HepG2 (cell line): ENCODE data around the gene PTCRA. TPM values are rescaled to one million over a fixed set of nuclear protein-coding genes. Genes with fewer than 3 reads are reported as not detected.

Experiments
- ATAC-seq: fragments of 200-7000 bp; cut with Tn5 transposase; 3 replicates; pipeline ENCODE4 v1.9.1; 2020; ENCODE audit warnings: mild to moderate bottlenecking, moderate library complexity
- BruUV-seq: library from RNA; stranded (reverse); fragments of 400-500 nt; replicated peaks from 2 replicates; lab custom pipeline; 2021; lab: Mats Ljungman, UMichigan
- CTCF ChIA-PET: fragments of 300-600 bp; formaldehyde crosslinking; extraction: SDS; loops from one replicate; lab custom pipeline; 2021; ENCODE audit warnings: low total read pairs, inconsistent platforms, low intra/inter-chr PET ratio; lab: Yijun Ruan, JAX
- POLR2A ChIA-PET: fragments of 350-600 bp; sonication (Branson Sonifier 250); formaldehyde crosslinking; loops from one replicate; lab custom pipeline; 2020; ENCODE audit warnings: antibody characterized with exemption, inconsistent platforms; lab: Yijun Ruan, JAX
- DNase-seq: peaks from one replicate; pipeline ENCODE4 v3.0.0-alpha.2; 2015; ENCODE audit warnings: low spot score
- FAIRE-seq: peaks from 3 replicates; lab custom pipeline; 2011; peaks lifted over from hg19 to GRCh38; lab: Jason Lieb, UNC
- H2AFZ ChIP-seq: one replicate; pipeline ENCODE4 v1.6.1; 2011; ENCODE audit warnings: low read length, inconsistent platforms
- H3K27ac ChIP-seq: fragments of 300-600 bp; 3 replicates; pipeline ENCODE4 v1.8.0; 2011; ENCODE audit warnings: mixed run types, mild to moderate bottlenecking, mixed read lengths, low read length, inconsistent platforms; ENCODE audit not compliant: insufficient read depth; ENCODE audit errors: extremely low read length
- H3K27me3 ChIP-seq, 2 experiments: fragments of 200-600 bp in 1 of 2; 2 replicates in 1 of 2; 3 replicates in 1 of 2; pipeline versions ENCODE4 v1.6.0 to v1.8.0; 2011; ENCODE audit warnings: low read length in 2 of 2, mild to moderate bottlenecking in 2 of 2, moderate library complexity in 2 of 2, inconsistent platforms in 1 of 2; ENCODE audit not compliant: insufficient read depth in 2 of 2, control insufficient read depth in 1 of 2
- H3K36me3 ChIP-seq, 2 experiments: fragments of 200-600 bp in 1 of 2; replicated peaks in 1 of 2; 2 replicates in 1 of 2; 3 replicates in 1 of 2; pipeline versions ENCODE4 v1.5.1 to v1.8.0; 2011; ENCODE audit warnings: low read length in 2 of 2, inconsistent platforms in 1 of 2; ENCODE audit not compliant: insufficient read depth in 2 of 2, control insufficient read depth in 1 of 2
- H3K4me1 ChIP-seq: 2 replicates; pipeline ENCODE4 v1.5.1; 2012; ENCODE audit warnings: low read length, inconsistent platforms; ENCODE audit not compliant: insufficient read depth
- H3K4me2 ChIP-seq: 2 replicates; pipeline ENCODE4 v1.6.0; 2011; ENCODE audit warnings: low read depth, low read length, inconsistent platforms
- H3K4me3 ChIP-seq, 3 experiments: fragments of 200-600 bp in 1 of 3; sonication (generic), shearing (Covaris generic) in 1 of 3; replicated peaks in 1 of 3; 2 replicates each; pipeline ENCODE4 v1.5.1; 2011 to 2016; ENCODE audit warnings: low read length in 3 of 3, inconsistent platforms in 2 of 3, low read depth in 2 of 3, mild to moderate bottlenecking in 2 of 3, control low read depth in 1 of 3, mixed read lengths in 1 of 3; ENCODE audit not compliant: insufficient read depth in 1 of 3
- H3K79me2 ChIP-seq: one replicate; pipeline ENCODE4 v1.6.1; 2011; ENCODE audit warnings: low read length, inconsistent platforms; ENCODE audit not compliant: insufficient read depth
- H3K9ac ChIP-seq: 2 replicates; pipeline ENCODE4 v1.6.0; 2011; ENCODE audit warnings: mild to moderate bottlenecking, low read depth, low read length, inconsistent platforms; ENCODE audit not compliant: insufficient read depth
- H3K9me3 ChIP-seq: 2 replicates; pipeline ENCODE4 v1.5.1; 2012; ENCODE audit warnings: mild to moderate bottlenecking, low read length
- H4K20me1 ChIP-seq: 2 replicates; pipeline ENCODE4 v1.6.0; 2011; ENCODE audit warnings: inconsistent platforms, mild to moderate bottlenecking, low read length, moderate library complexity; ENCODE audit not compliant: insufficient read depth
- ASH2L ChIP-seq: fragments of 300-600, 200-600 bp; sonication (generic); IDR thresholded peaks from 2 replicates; pipeline ENCODE4 v1.7.0; 2017; ENCODE audit warnings: low read depth, mild to moderate bottlenecking, moderate library complexity, mixed read lengths, low read length; ENCODE audit not compliant: insufficient read length
- BCL6 ChIP-seq: IDR thresholded peaks from 2 replicates; pipeline ENCODE4 v1.6.1; 2016; ENCODE audit warnings: missing genetic modification reagents, missing compliant biosample characterization
- FOSL2 ChIP-seq: sonication (generic); formaldehyde crosslinking; IDR thresholded peaks from 2 replicates; pipeline ENCODE4 v1.4.0; 2020; ENCODE audit warnings: missing genetic modification reagents
- HES4 ChIP-seq: sonication (generic); formaldehyde crosslinking; IDR thresholded peaks from 2 replicates; pipeline ENCODE4 v1.9.0; 2021; ENCODE audit warnings: mild to moderate bottlenecking, missing genetic modification reagents, borderline replicate concordance
- LCORL ChIP-seq, 2 experiments: fragments of 450-650 bp in 1 of 2; sonication (generic) in 1 of 2; formaldehyde crosslinking in 1 of 2; IDR thresholded peaks; 2 replicates each; pipeline versions ENCODE4 v1.5.0 to v1.6.1; 2017 to 2020; ENCODE audit warnings: antibody characterized with exemption in 1 of 2, missing genetic modification reagents in 1 of 2
- SMAD9 ChIP-seq: sonication (generic); formaldehyde crosslinking; IDR thresholded peaks from 2 replicates; pipeline ENCODE4 v1.5.1; 2020; ENCODE audit warnings: mild to moderate bottlenecking, missing genetic modification reagents
- THYN1 ChIP-seq: sonication (generic); formaldehyde crosslinking; IDR thresholded peaks from 2 replicates; pipeline ENCODE4 v1.8.1; 2023; ENCODE audit warnings: low read depth, mild to moderate bottlenecking, moderate library complexity, missing genetic modification reagents, borderline replicate concordance
- ZBTB7B ChIP-seq: sonication (generic); formaldehyde crosslinking; IDR thresholded peaks from 2 replicates; pipeline ENCODE4 v1.4.0; 2020; ENCODE audit warnings: missing genetic modification reagents
- ZFP1 ChIP-seq: IDR thresholded peaks from 2 replicates; pipeline ENCODE4 v1.6.1; 2016
- ZNF296 ChIP-seq: sonication (generic); formaldehyde crosslinking; conservative IDR thresholded peaks from 2 replicates; pipeline ENCODE4 v1.5.0; 2020; ENCODE audit warnings: mild to moderate bottlenecking, missing genetic modification reagents
- ZNF407 ChIP-seq: sonication (generic); formaldehyde crosslinking; IDR thresholded peaks from one replicate; pipeline ENCODE4 v1.5.1; 2020; ENCODE audit warnings: mild to moderate bottlenecking, missing genetic modification reagents; ENCODE audit errors: not compliant biosample characterization
- ZNF552 ChIP-seq: sonication (generic); formaldehyde crosslinking; IDR thresholded peaks from 2 replicates; pipeline ENCODE4 v1.9.0; 2022; ENCODE audit warnings: missing genetic modification reagents, mild to moderate bottlenecking, borderline replicate concordance
- ZNF776 ChIP-seq: sonication (generic); formaldehyde crosslinking; IDR thresholded peaks from 2 replicates; pipeline ENCODE4 v1.4.0; 2020; ENCODE audit warnings: mild to moderate bottlenecking, missing genetic modification reagents
- ZNF792 ChIP-seq: IDR thresholded peaks from 2 replicates; pipeline ENCODE4 v1.6.1; 2016
- ZNF850 ChIP-seq: sonication (generic); formaldehyde crosslinking; conservative IDR thresholded peaks from 2 replicates; pipeline ENCODE4 v1.9.0; 2021; ENCODE audit warnings: mild to moderate bottlenecking, missing genetic modification reagents
- ZNF883 ChIP-seq: sonication (generic); formaldehyde crosslinking; IDR thresholded peaks from 2 replicates; pipeline ENCODE4 v1.5.1; 2020; ENCODE audit warnings: mild to moderate bottlenecking, missing genetic modification reagents; ENCODE audit errors: not compliant biosample characterization
- ZSCAN25 ChIP-seq: sonication (generic); formaldehyde crosslinking; IDR thresholded peaks from 2 replicates; pipeline ENCODE4 v1.8.0; 2022; ENCODE audit warnings: mild to moderate bottlenecking, missing genetic modification reagents
- WGBS: methylation state at CpG from one replicate; pipeline ENCODE4 v1.1.6; 2017; ENCODE audit warnings: low lambda C conversion rate; 5-methylcytosine and 5-hydroxymethylcytosine counted together
- in situ Hi-C: cut with HindIII; loops from 2 replicates; pipeline ENCODE4 v1.10.0; 2017; ENCODE audit warnings: low pct_unique_long_range_greater_than_20kb; ENCODE audit not compliant: extremely low pct_ligation_motif_present
- intact Hi-C: fragments of 100-400 bp; cut with micrococcal nuclease; formaldehyde crosslinking; loops from one replicate; pipeline ENCODE4 v1.10.0; 2022; ENCODE audit not compliant: unreplicated experiment
- polyA plus RNA-seq, 8 experiments: library from polyadenylated mRNA; depleted of rRNA in 3 of 8; stranded (reverse) in 7 of 8; unstranded in 1 of 8; fragments of >200 nt; fragmentation: Illumina TruSeq in 4 of 8; extraction: Trizol in 4 of 8; gene quantifications; 2 replicates each; pipeline versions ENCODE4 v1.2.1 to v1.2.3, GENCODE V29; 2011 to 2016; ENCODE audit warnings: low read depth in 4 of 8, missing spikeins in 1 of 8, mixed read lengths in 1 of 8; ENCODE audit not compliant: insufficient read depth in 1 of 8
- total RNA-seq, 5 experiments: library from RNA; depleted of rRNA; stranded (reverse); fragments of >200 nt; fragmentation: Illumina TruSeq; extraction: Trizol; gene quantifications; 2 replicates each; pipeline ENCODE4 v1.2.3, GENCODE V29; 2016; ENCODE audit warnings: low read depth in 1 of 5

PTCRA gene
- total and polyA plus RNA-seq, 2 of the 13 experiments (the other 11 are each of a cell fraction or from before 2014, with no cell fraction given) = not detected

DNA sequence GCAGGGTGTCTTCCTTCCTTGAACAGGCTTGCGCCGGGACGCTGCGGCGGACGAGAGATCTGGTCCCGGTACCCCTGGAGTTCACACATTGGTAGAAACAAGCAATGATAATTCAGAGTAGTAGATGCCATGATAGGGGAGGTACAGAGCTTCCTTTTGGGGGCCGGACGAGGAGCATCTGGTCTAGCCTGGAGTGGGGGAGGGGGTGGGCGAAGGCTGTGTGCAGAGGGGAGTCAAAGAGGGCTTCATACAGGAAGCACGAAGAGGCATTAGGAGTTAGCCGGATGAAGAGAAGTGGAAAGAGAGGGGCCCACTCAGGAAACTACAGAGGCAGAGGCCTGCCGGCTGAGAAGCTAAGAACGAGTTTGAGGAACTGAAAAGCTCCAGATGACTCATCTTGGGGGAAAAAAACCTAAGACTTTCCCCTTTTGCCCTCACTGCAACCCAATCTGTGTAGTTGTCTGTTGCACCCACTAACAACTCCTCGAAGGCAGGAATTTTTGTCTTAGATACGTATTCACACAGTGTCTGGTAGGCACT lies 14.0 kb downstream of the PTCRA start:
- CTCF ChIA-PET = no interaction called here
- intact Hi-C loops = loop anchor here (2.0 kb wide), 1 partner anchor 41 kb away; no protein-coding TSS in a partner anchor
- no peak overlapping the region for H2AFZ ChIP-seq
- H3K9me3 ChIP-seq = no peaks in the 10 kb centered on the region
- DNase-seq (no peak), FAIRE-seq (no peak), ATAC-seq (no peak; the same call in 2 of the 3 replicates)
- peak overlapping the region; percentile 71 to 79 (median 78) for H3K4me3 ChIP-seq
- TSS peak; percentile 78 for BruUV-seq
- in situ Hi-C loops = no loop called here
- 2% methylated on average over 16 of the region's 16 CpGs for WGBS
- H3K4me1 ChIP-seq = peaks cover 57% of the 10 kb centered on the region
- peaks cover 7 to 16% of the 10 kb centered on the region in 2 experiments for H3K36me3 ChIP-seq
- POLR2A ChIA-PET = interaction anchor here (0.5 to 3.2 kb wide), 39 partner anchors 9 to 507 kb away, joined by 3 to 56 read pairs (median 6); partner anchors contain the start of genes BICRAL, CUL7, GNMT and KLC4
- peaks cover 40% of the 10 kb centered on the region for H3K79me2 ChIP-seq
- H3K9ac ChIP-seq = peak overlapping the region; percentile 79
- H3K27ac ChIP-seq = peak overlapping the region; percentile 83
- H3K27me3 ChIP-seq = no peaks in the 10 kb centered on the region; a peak in 1 of 5 replicates
- H4K20me1 ChIP-seq = no peaks in the 10 kb centered on the region
- peak overlapping the region; percentile 91 for H3K4me2 ChIP-seq
- 0 out of 2 replicates have a peak, but pooled peaks have one; percentile 8 for TF ChIP-seq ZBTB7B (CRISPR knock-in tag)
- peak; percentile 33 for TF ChIP-seq ZNF407 (CRISPR knock-in tag)
- TF ChIP-seq LCORL (IDR thresholded peaks at IDR 0.05) = no peak
- TF ChIP-seq LCORL (CRISPR knock-in tag; IDR thresholded peaks at IDR 0.05) = peak; percentile 6; the same call in 1 of the 2 replicates
- TF ChIP-seq ZSCAN25 = peak; percentile 93; the same call in 1 of the 2 replicates
- TF ChIP-seq THYN1 = no peak
- no peak for TF ChIP-seq ZNF883 (CRISPR knock-in tag)
- TF ChIP-seq ZNF850 (CRISPR knock-in tag) = 0 out of 2 replicates have a peak, but pooled peaks have one; percentile 9
- 0 out of 2 replicates have a peak, but pooled peaks have one; percentile 2 for TF ChIP-seq ZNF296 (CRISPR knock-in tag)
- TF ChIP-seq ZNF552 = 0 out of 2 replicates have a peak, but pooled peaks have one; percentile 2
- TF ChIP-seq FOSL2 (CRISPR knock-in tag) = peak; percentile 57
- TF ChIP-seq SMAD9 (CRISPR knock-in tag) = 0 out of 2 replicates have a peak, but pooled peaks have one; percentile 22
- TF ChIP-seq BCL6 = no peak
- TF ChIP-seq ZFP1 = 0 out of 2 replicates have a peak, but pooled peaks have one; percentile 2
- no peak for TF ChIP-seq HES4 (CRISPR knock-in tag)
- peak; percentile 91 for TF ChIP-seq ASH2L
- no peak; the same call in 1 of the 2 replicates for TF ChIP-seq ZNF792 (CRISPR knock-in tag)
- no peak for TF ChIP-seq ZNF776 (CRISPR knock-in tag)
